MM.1S (cell line): ENCODE measurements around the gene SH3RF1.

ENCODE experiments used
- CTCF ChIP-seq: fragments of 300-600 bp; sonication (generic); IDR thresholded peaks from 2 replicates; pipeline ENCODE4 v1.5.1; 2016; ENCODE audit warnings: antibody characterized with exemption, low read length, mixed read lengths
- EZH2 ChIP-seq: fragments of 300-600 bp; sonication (generic); optimal IDR thresholded peaks from 2 replicates; pipeline ENCODE3; 2017; ENCODE audit warnings: low read depth, mild to moderate bottlenecking, antibody characterized with exemption, low read length, mixed read lengths
- EZH2phosphoT487 ChIP-seq: fragments of 300-600 bp; sonication (generic); IDR thresholded peaks from 2 replicates; pipeline ENCODE4 v1.6.1; 2018; ENCODE audit warnings: antibody characterized with exemption, low read length

- TF ChIP-seq CTCF (no peak), EZH2phosphoT487 (no peak), EZH2 (no peak)
Observed at GRCh38 chr4:169221662-169222061, 49.1 kb downstream of the SH3RF1 start.
